T47D (cell line): ENCODE data around the gene TNFSF9.
"Not testable (repeated sequence)": the region's sequence is repeated elsewhere in the genome, so short reads cannot be mapped to it uniquely, and the experiment has no call there.

Source experiments
- DNase-seq, 2 experiments: peaks; one replicate each; pipeline versions ENCODE4 v3.0.0 to v3.0.0-alpha.2; 2011 to 2012; ENCODE audit warnings: low read depth in 1 of 2, low spot score in 1 of 2
- JUND ChIP-seq: IDR thresholded peaks from 2 replicates; pipeline ENCODE4 v1.6.1; 2012; ENCODE audit warnings: low read depth
- in situ Hi-C: cut with HindIII; loops from 2 replicates; pipeline ENCODE4 v1.10.0; 2016; ENCODE audit warnings: low sequenced_read_pairs, low pct_unique_long_range_greater_than_20kb

The TNFSF9 gene

GRCh38 chr19:6551091-6551490 lies 20.3 kb downstream of the TNFSF9 start:
- in situ Hi-C loops, result no loop called here
- no peak for DNase-seq
- TF ChIP-seq JUND, result no peak

DNA sequence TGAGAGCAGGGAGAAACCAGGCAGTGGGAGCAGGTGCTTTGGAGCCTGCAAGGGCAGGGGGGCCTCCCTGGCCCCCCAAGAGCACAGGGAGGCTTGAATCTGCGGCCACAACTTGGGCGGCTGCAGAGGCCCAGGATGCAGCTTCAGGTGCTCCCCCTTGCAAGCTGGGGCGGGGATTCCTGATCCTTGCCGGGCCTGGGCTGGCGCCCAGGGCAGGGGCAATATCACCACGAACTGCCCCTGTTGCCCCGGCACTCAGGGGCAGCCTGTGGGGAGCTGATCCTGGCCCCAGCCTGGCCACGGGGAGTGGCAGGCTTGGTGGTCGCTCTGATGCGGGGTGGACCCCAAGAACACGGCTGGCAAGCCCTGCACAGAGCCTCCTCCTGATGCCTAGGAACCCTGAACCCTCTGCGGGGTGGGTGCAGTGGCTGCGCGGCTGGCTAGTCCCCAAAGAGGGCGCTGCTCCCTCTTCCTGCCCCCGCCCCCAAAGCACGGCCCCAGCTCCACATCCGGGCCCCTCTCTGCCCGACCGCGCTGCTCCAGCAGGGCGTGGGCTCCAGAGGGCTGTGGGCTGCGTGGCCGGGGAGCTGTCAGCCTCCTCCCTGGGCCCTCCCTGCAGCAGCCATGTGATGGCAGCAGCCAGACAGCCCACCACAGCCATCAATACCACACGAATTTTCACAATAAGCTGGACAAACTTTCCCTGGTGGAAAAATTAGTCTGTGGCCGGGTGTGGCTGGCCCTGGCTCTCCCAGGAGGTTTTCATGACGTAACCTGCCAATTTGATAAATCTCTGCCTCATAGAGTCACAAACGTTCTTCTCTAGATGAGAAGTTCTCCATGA lies 21.0 kb downstream of the TNFSF9 start:
- in situ Hi-C loops, result no loop called here
- no peak for TF ChIP-seq JUND
- DNase-seq, result no peak

DNA sequence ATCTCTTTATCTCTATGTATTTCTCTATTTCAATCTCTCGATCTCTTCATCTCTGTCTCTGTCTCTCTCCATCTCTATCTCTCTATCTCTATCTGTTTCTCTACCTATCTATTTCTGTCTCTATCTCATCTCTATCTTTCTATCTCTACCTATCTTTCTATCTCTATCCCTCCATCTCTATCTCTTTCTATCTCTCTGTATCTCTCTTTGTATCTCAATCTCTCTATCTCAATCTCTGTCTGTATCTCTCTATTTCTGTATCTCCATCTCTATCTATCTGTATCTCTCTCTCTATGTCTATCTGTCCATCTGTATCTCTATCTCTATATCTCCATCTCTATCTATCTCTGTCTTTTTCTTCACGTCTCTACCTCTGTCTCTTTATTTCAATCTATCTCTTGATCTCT lies 25.2 kb downstream of the TNFSF9 start:
- no peak for TF ChIP-seq JUND
- in situ Hi-C loops, result no loop called here
- no peak for DNase-seq

GRCh38 chr19:6556480-6557195 lies 25.8 kb downstream of the TNFSF9 start:
- TF ChIP-seq JUND, result no peak
- DNase-seq, result no peak
- in situ Hi-C loops, result no loop called here

- DNase-seq, in situ Hi-C loops: not testable (repeated sequence)
Observed at GRCh38 chr19:6562437-6562836, 31.6 kb downstream of the TNFSF9 start.

- in situ Hi-C loops, result no loop called here
- peak in 1 of 2 experiments; percentile 72 for DNase-seq
- no peak for TF ChIP-seq JUND
Observed at GRCh38 chr19:6564393-6564792, 33.6 kb downstream of the TNFSF9 start.

DNA sequence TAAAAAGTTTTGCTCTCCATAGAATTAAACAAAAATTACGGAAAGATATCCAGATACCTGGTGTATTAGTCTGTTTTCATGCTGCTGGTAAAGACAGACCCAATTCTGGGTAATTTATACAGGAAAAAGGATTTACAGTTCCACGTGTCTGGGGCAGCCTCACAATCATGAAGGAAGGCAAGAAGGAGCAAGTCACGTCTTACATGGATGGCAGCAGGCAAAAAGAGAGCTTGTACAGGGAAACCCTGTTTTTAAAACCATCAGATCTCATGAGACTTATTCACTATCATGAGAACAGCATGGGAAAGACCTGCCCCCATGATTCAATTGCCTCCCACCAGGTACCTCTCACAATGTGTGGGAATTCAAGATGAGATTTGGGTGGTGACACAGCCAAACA lies 35.9 kb downstream of the TNFSF9 start:
- DNase-seq, in situ Hi-C loops: not testable (repeated sequence)

DNA sequence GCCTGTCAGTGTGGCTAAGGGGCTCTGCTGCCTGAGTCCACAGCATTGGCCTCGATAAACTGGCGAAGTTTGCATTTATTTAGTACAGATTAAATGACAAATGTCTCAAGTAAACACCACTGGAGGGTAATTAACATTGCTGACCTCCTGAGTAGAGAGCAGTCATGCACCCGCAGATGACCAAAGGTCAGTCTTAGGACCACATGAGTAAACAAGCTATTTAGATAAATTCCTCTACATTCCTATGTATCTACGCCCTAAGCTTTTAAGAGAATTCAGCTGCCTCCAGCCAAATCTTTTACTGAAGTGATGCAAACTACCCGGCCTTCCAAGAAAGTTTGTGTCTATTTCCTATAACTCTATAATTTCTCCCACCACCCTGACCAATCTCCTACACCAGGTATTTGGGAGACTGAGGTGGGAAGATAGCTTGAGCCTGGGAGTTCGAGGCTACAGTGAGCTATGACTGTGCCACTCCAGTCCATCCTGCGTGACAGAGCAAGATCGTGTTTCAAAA lies 37.2 kb downstream of the TNFSF9 start:
- DNase-seq, result no peak
- TF ChIP-seq JUND, result no peak
- in situ Hi-C loops, result no loop called here

DNA sequence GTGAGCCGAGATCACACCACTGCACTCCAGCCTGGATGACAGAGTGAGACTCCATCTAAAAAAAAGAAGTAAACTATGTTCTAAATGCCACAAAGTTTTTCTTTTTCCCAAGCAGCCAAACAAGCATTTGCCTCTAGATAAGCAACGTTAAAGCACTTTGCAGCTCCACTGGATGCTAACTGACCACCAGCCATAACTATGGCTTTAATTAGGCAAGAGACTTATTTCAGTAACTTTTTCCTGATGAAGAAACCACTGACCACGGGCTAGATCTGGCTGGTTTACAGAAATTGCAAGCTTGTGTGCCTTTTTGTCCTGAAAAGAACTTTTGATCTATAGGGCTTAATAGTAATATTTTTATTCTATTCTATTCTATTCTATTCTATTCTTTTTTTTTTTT lies 38.0 kb downstream of the TNFSF9 start:
- TF ChIP-seq JUND, result no peak
- DNase-seq, result no peak
- in situ Hi-C loops, result no loop called here

DNA sequence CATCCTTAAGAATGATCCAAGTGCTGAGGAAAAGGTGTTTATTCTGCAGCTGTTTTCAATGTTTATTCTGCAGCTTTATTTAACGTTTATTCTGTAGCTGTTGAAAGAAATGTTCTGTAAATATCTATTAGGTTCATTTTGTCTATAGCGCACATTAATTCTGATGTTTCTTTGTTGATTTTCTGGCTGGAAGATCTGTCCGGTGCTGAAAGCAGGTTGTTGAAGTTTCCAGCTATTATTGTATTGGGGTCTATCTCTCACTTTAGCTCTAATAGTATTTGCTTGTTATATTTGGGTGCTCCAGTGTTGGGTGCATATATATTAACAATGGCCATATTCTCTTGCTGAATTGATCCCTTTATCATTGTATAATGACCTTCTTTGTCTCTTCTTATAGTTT lies 39.9 kb downstream of the TNFSF9 start:
- TF ChIP-seq JUND, result no peak
- in situ Hi-C loops, result no loop called here
- DNase-seq, result no peak

DNA sequence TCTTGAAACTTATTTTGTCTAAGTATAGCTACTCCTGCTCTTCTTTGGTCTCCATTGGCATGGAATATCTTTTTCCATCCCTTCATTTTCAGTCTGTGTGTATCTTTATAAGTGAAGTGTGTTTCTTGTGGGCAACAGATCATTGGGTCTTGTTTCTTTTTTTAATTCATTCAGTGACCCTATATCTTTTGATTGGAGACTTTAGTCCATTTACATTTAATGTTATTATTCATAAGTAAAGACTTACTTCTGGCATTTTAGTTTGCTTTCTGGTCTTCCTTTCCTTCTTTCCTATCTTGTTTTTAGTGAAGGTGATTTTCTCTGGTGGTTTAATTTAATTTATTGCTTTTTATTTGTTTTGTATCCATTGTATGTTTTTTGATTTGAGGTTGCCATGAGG lies 40.3 kb downstream of the TNFSF9 start:
- in situ Hi-C loops, result no loop called here
- no peak for TF ChIP-seq JUND
- DNase-seq, result no peak

- in situ Hi-C loops, result no loop called here
- no peak for TF ChIP-seq JUND
- no peak for DNase-seq
Observed at GRCh38 chr19:6572217-6572616, 41.4 kb downstream of the TNFSF9 start.

- TF ChIP-seq JUND, result no peak
- no peak for DNase-seq
- in situ Hi-C loops, result no loop called here
Observed at GRCh38 chr19:6573350-6573749, 42.5 kb downstream of the TNFSF9 start.
